Measurements from ENCODE around the gene TASP1. TPM values are rescaled to one million over a fixed set of nuclear protein-coding genes. Genes with fewer than 3 reads are reported as not detected.

The TASP1 gene
- total RNA-seq, 3 donors from 2014 or later (not counting 1 experiment from before 2014, with no cell fraction given) = 15.5 to 22.3 (median 16.3) TPM

GRCh38 chr20:13449868-13450434 is 188.8 kb downstream of the TASP1 start:
- DNase-seq (no peak), ATAC-seq (no peak)
- H3K9me3 ChIP-seq (ENCODE audit: control insufficient read depth, insufficient read depth, low read length) = no peaks in the 10 kb centered on the region
- intact Hi-C loops (cut with micrococcal nuclease) = no loop called here
- H3K27me3 ChIP-seq (ENCODE audit: control insufficient read depth, insufficient read depth, low read length) = no peaks in the 10 kb centered on the region
- H3K4me3 Mint-ChIP-seq = no peak overlapping the region
- TF ChIP-seq CTCF (IDR thresholded peaks at IDR 0.05) = no peak
- no peaks in the 10 kb centered on the region for H3K27me3 Mint-ChIP-seq (ENCODE audit: low read depth in 2 of 2)
- H3K4me1 ChIP-seq (ENCODE audit: control insufficient read depth, insufficient read depth, low read length) = no peaks in the 10 kb centered on the region
- H3K9me3 Mint-ChIP-seq = peaks cover 3 to 4% of the 10 kb centered on the region in 2 donors
- no peaks in the 10 kb centered on the region for H3K36me3 ChIP-seq (ENCODE audit: control insufficient read depth, insufficient read depth, low read length)
- no peak overlapping the region for H3K27ac Mint-ChIP-seq
- no peaks in the 10 kb centered on the region for H3K4me1 Mint-ChIP-seq
- no peaks in the 10 kb centered on the region for H3K36me3 Mint-ChIP-seq
- H3K27ac ChIP-seq (ENCODE audit: low read length) = no peak overlapping the region
- H3K4me3 ChIP-seq (ENCODE audit: low read length) = no peak overlapping the region
- WGBS (ENCODE audit: insufficient coverage) = 94% methylated on average over 3 of the region's 3 CpGs

- no peaks in the 10 kb centered on the region for H3K9me3 ChIP-seq (ENCODE audit: control insufficient read depth, insufficient read depth, low read length)
- no peaks in the 10 kb centered on the region for H3K27me3 Mint-ChIP-seq (ENCODE audit: low read depth in 2 of 2)
- no peak overlapping the region for H3K4me3 ChIP-seq (ENCODE audit: low read length)
- intact Hi-C loops (cut with micrococcal nuclease) = no loop called here
- H3K4me1 ChIP-seq (ENCODE audit: control insufficient read depth, insufficient read depth, low read length) = no peaks in the 10 kb centered on the region
- ATAC-seq = no peak
- no peaks in the 10 kb centered on the region for H3K36me3 ChIP-seq (ENCODE audit: control insufficient read depth, insufficient read depth, low read length)
- H3K27ac ChIP-seq (ENCODE audit: low read length) = no peak overlapping the region
- no peaks in the 10 kb centered on the region for H3K4me1 Mint-ChIP-seq
- H3K9me3 Mint-ChIP-seq = no peaks in the 10 kb centered on the region
- H3K27ac Mint-ChIP-seq = no peak overlapping the region
- no peak for TF ChIP-seq CTCF (IDR thresholded peaks at IDR 0.05)
- H3K36me3 Mint-ChIP-seq = no peaks in the 10 kb centered on the region
- no peak overlapping the region for H3K4me3 Mint-ChIP-seq
- no peak for DNase-seq
- no peaks in the 10 kb centered on the region for H3K27me3 ChIP-seq (ENCODE audit: control insufficient read depth, insufficient read depth, low read length)
These were observed 191.1 kb downstream of the TASP1 start for GRCh38 chr20:13447385-13448180.

- Mint-ChIP-seq H3K27ac (no peak overlapping the region), H3K36me3 (peaks cover 11% of the 10 kb centered on the region), H3K4me1 (peaks cover 0 to 5% of the 10 kb centered on the region in 2 donors), H3K4me3 (no peak overlapping the region), H3K27me3 (ENCODE audit: low read depth in 2 of 2) (no peaks in the 10 kb centered on the region), H3K9me3 (peaks cover 6 to 18% of the 10 kb centered on the region in 2 donors)
- DNase-seq (no peak), ATAC-seq (no peak)
- H3K27ac ChIP-seq (ENCODE audit: low read length) = no peak overlapping the region
- intact Hi-C loops (cut with micrococcal nuclease) = no loop called here
- H3K9me3 ChIP-seq (ENCODE audit: control insufficient read depth, insufficient read depth, low read length) = no peaks in the 10 kb centered on the region
- TF ChIP-seq CTCF (IDR thresholded peaks at IDR 0.05) = no peak
- no peak overlapping the region for H3K4me3 ChIP-seq (ENCODE audit: low read length)
- H3K27me3 ChIP-seq (ENCODE audit: control insufficient read depth, insufficient read depth, low read length) = no peaks in the 10 kb centered on the region
- WGBS (ENCODE audit: insufficient coverage) = no CpG with 5 or more reads among the region's 2 CpGs
- H3K36me3 ChIP-seq (ENCODE audit: control insufficient read depth, insufficient read depth, low read length) = no peaks in the 10 kb centered on the region
- no peaks in the 10 kb centered on the region for H3K4me1 ChIP-seq (ENCODE audit: control insufficient read depth, insufficient read depth, low read length)
These were observed 195.0 kb downstream of the TASP1 start for GRCh38 chr20:13443690-13444089.

All from natural killer cell (primary cell).